Osteocyte (in vitro differentiated cells): Measurements from ENCODE around the gene BCAM. TPM values are rescaled to one million over a fixed set of nuclear protein-coding genes. Genes with fewer than 3 reads are reported as not detected.

Experiments
- DNase-seq: peaks from one replicate; pipeline ENCODE4 v3.0.0; 2021; ENCODE audit warnings: mixed read lengths; ENCODE audit not compliant: unreplicated experiment; ENCODE audit errors: extremely low spot score
- H3K27ac Mint-ChIP-seq: one replicate; pipeline ENCODE4 v1.8.0; 2021; ENCODE audit warnings: mild to moderate bottlenecking, mixed read lengths; ENCODE audit not compliant: unreplicated experiment
- H3K27me3 Mint-ChIP-seq: one replicate; pipeline ENCODE4 v1.8.0; 2021; ENCODE audit warnings: mixed read lengths; ENCODE audit not compliant: unreplicated experiment
- H3K36me3 Mint-ChIP-seq: one replicate; pipeline ENCODE4 v1.8.0; 2021; ENCODE audit warnings: mixed read lengths; ENCODE audit not compliant: unreplicated experiment
- H3K4me1 Mint-ChIP-seq: one replicate; pipeline ENCODE4 v1.8.0; 2021; ENCODE audit warnings: mixed read lengths; ENCODE audit not compliant: unreplicated experiment
- H3K4me3 Mint-ChIP-seq: one replicate; pipeline ENCODE4 v1.8.0; 2021; ENCODE audit warnings: mild to moderate bottlenecking, moderate library complexity, mixed read lengths; ENCODE audit not compliant: unreplicated experiment
- H3K9me3 Mint-ChIP-seq: one replicate; pipeline ENCODE4 v1.8.0; 2021; ENCODE audit warnings: mixed read lengths; ENCODE audit not compliant: unreplicated experiment
- total RNA-seq: library from RNA; stranded (reverse); gene quantifications from 2 replicates; pipeline ENCODE4 v1.2.1, GENCODE V29; 2021
- TF ChIP-seq, protein P1 (sequence below): fragments of 200-600 bp; sonication (generic); IDR thresholded peaks from 2 replicates; pipeline ENCODE4 v1.5.0; 2021; ENCODE audit warnings: antibody characterized with exemption, mild to moderate bottlenecking, moderate library complexity

BCAM gene
- total RNA-seq, 1 donor from 2014 or later, result 8.8 TPM

DNA sequence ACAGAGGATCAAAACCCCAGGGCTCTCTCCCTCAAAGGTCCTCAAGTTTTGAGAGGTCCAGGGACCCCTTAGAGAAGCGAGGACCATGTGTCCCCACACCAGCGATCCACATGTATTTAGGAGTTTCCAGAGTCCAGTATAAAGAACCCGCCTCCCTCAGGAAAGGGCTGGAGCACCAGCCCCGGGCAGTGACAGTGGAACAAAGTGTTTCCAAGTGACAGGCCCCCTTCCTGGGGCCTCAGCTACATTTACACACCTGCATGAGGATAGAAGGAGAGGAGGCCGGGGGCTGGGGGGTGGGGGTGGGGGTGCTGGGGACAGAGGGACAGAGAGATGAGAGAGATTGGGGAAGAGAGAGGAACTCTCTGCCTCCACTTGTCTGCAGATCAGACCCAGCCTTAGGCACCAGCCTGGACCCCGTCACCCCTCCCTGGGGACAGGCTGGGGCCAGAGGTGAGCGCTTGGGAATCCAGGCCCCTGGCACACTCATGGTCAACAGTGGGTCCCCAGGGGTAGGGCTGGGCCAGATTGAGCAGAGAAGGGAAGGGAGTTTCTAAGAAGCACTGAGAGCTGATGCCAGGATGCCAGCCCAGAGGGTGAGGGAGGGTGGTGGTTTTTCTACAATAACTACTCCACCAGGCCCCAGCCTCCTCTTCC lies 802 bp downstream of the BCAM start:
- Mint-ChIP-seq H3K27ac (no peak overlapping the region), H3K36me3 (peaks cover 6% of the 10 kb centered on the region), H3K4me3 (peak overlapping the region; percentile 66), H3K4me1 (peaks cover 29% of the 10 kb centered on the region), H3K9me3 (no peaks in the 10 kb centered on the region), H3K27me3 (peaks cover 10% of the 10 kb centered on the region)
- TF ChIP-seq, protein P1, sequence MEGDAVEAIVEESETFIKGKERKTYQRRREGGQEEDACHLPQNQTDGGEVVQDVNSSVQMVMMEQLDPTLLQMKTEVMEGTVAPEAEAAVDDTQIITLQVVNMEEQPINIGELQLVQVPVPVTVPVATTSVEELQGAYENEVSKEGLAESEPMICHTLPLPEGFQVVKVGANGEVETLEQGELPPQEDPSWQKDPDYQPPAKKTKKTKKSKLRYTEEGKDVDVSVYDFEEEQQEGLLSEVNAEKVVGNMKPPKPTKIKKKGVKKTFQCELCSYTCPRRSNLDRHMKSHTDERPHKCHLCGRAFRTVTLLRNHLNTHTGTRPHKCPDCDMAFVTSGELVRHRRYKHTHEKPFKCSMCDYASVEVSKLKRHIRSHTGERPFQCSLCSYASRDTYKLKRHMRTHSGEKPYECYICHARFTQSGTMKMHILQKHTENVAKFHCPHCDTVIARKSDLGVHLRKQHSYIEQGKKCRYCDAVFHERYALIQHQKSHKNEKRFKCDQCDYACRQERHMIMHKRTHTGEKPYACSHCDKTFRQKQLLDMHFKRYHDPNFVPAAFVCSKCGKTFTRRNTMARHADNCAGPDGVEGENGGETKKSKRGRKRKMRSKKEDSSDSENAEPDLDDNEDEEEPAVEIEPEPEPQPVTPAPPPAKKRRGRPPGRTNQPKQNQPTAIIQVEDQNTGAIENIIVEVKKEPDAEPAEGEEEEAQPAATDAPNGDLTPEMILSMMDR, result no peak
- no peak for DNase-seq

DNA sequence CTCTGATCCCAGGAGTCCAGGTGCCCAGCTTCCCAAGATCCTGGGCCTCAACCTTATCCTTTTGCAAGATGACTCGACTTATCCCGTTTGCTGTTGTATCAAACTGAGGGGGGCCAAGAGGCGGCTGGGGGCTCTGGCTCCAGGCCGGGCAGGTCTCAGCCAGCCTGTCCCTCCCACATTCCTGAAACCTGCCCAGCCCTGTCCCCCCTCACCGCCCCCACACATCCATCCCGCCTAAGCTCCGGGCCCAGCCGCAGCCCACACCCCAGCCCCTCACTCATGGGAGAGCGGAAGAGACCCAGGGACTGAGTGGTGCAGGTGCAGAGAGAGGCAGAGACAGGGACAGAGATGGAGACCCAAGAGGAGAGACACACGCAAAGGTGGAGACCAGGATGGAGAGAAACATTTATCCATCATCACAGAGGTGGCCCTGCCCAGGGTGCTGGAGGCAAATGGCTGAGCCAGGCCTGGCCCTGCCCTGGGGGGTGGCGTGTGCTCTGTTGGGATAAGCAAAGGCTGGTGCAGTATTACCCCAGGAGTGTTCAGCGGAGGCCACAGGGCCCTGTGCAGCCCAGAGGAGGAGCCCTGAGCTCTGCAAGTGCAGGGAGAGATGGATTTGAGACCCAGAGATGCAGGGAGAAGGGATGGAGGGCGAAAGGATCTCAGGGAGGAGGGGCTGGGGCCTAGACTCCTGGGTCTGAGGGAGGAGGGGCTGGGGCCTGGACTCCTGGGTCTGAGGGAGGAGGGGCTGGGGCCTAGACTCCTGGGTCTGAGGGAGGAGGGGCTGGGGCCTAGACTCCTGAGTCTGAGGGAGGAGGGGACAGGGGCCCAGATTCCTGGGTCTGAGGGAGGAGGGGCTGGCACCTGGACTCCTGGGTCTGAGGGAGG lies 1.6 kb downstream of the BCAM start:
- Mint-ChIP-seq H3K4me3 (no peak overlapping the region), H3K27me3 (peaks cover 4% of the 10 kb centered on the region), H3K27ac (no peak overlapping the region), H3K36me3 (peaks cover 6% of the 10 kb centered on the region), H3K4me1 (peaks cover 29% of the 10 kb centered on the region), H3K9me3 (no peaks in the 10 kb centered on the region)
- DNase-seq, result no peak
- TF ChIP-seq, protein P1, result no peak

DNA sequence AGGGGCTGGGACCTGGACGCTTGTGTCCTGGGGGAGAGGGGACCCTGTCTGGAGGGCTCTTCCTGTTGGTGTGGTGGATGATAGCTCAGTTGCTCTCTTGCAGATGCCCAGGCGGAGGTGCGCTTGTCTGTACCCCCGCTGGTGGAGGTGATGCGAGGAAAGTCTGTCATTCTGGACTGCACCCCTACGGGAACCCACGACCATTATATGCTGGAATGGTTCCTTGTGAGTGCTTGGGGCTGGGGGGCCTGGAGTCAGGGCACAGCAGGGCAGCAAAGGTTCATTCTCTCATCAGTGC lies 2.2 kb downstream of the BCAM start:
- Mint-ChIP-seq H3K9me3 (no peaks in the 10 kb centered on the region), H3K4me3 (no peak overlapping the region), H3K27ac (no peak overlapping the region)

DNA sequence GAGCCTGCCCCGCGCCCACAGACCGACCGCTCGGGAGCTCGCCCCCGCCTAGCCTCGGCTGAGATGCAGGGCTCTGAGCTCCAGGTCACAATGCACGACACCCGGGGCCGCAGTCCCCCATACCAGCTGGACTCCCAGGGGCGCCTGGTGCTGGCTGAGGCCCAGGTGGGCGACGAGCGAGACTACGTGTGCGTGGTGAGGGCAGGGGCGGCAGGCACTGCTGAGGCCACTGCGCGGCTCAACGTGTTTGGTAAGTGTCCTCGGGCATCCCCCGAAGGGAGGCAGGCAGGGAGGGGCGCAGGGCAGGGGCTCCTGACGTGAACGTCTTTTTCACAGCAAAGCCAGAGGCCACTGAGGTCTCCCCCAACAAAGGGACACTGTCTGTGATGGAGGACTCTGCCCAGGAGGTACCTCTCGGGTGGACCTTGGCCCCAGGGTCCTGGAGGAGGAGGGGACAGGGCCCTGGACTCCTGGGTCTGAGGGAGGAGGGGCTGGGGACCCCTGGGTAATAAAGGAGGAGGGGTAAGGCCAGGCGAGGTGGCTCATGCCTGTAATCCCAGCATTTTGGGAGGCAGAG lies 3.3 kb downstream of the BCAM start:
- Mint-ChIP-seq H3K4me3 (no peak overlapping the region), H3K9me3 (no peaks in the 10 kb centered on the region), H3K27ac (no peak overlapping the region), H3K4me1 (peaks cover 26% of the 10 kb centered on the region), H3K27me3 (no peaks in the 10 kb centered on the region), H3K36me3 (peaks cover 6% of the 10 kb centered on the region)
- TF ChIP-seq, protein P1, result no peak
- DNase-seq, result no peak

More for the DNA sequence above, 2.2 kb downstream of the BCAM start:
- Mint-ChIP-seq H3K36me3 (peaks cover 6% of the 10 kb centered on the region), H3K4me1 (peaks cover 29% of the 10 kb centered on the region), H3K27me3 (peaks cover 4% of the 10 kb centered on the region)
- TF ChIP-seq, protein P1, result no peak
- no peak for DNase-seq
